GM13977 (cell line): ENCODE results near the gene TAF15.

Experiments used
- DNase-seq: peaks from one replicate; pipeline ENCODE4 v3.0.0; 2012; ENCODE audit warnings: low spot score
- CTCF ChIP-seq: IDR thresholded peaks from 2 replicates; pipeline ENCODE4 v1.5.1; 2012; ENCODE audit warnings: mild to moderate bottlenecking, control low read depth; ENCODE audit not compliant: insufficient read depth; ENCODE audit errors: extremely low read depth, missing control alignments
- in situ Hi-C: fragments of 300-500 bp; cut with MboI; formaldehyde crosslinking; loops from one replicate; pipeline ENCODE4 v1.12.0; 2022; ENCODE audit warnings: low sequenced_read_pairs, low pct_unique_long_range_greater_than_20kb, mixed read lengths, inconsistent platforms; ENCODE audit not compliant: unreplicated experiment

TAF15 gene

GRCh38 chr17:35889818-35890773, 80.8 kb downstream of the TAF15 start:
- no peak for TF ChIP-seq CTCF
- in situ Hi-C loops, result no loop called here
- DNase-seq, result no peak

GRCh38 chr17:35890774-35891155, 81.5 kb downstream of the TAF15 start:
- no peak for DNase-seq
- TF ChIP-seq CTCF, result no peak
- in situ Hi-C loops, result no loop called here

GRCh38 chr17:35891269-35891668, 82.0 kb downstream of the TAF15 start:
- in situ Hi-C loops, result no loop called here
- DNase-seq, result no peak
- TF ChIP-seq CTCF, result no peak

- peak; percentile 62 for DNase-seq
- TF ChIP-seq CTCF, result no peak
- in situ Hi-C loops, result no loop called here
Measured at GRCh38 chr17:35892091-35893035, 83.1 kb downstream of the TAF15 start.

- in situ Hi-C loops, result no loop called here
- DNase-seq, result no peak
- TF ChIP-seq CTCF, result no peak
Measured at GRCh38 chr17:35893751-35894150, 84.5 kb downstream of the TAF15 start.

GRCh38 chr17:35894206-35894605, 84.9 kb downstream of the TAF15 start:
- DNase-seq, result no peak
- in situ Hi-C loops, result no loop called here
- no peak for TF ChIP-seq CTCF
